HG02759 (cell line): ENCODE results near the gene FAF1.
"Not testable (repeated sequence)": the region's sequence is repeated elsewhere in the genome, so short reads cannot be mapped to it uniquely, and the experiment has no call there.

Experiments used
- ATAC-seq: cut with Tn5 transposase; IDR thresholded peaks from one replicate; pipeline ENCODE4 v1.9.1; 2021; ENCODE audit warnings: mild to moderate bottlenecking, moderate library complexity; ENCODE audit not compliant: unreplicated experiment

The FAF1 gene

GRCh38 chr1:50967416-50968157 lies 7.5 kb upstream of the FAF1 start:
- no peak for ATAC-seq

- no peak for ATAC-seq
These were observed 6.9 kb upstream of the FAF1 start for GRCh38 chr1:50966991-50967390.

- ATAC-seq = no peak
These were observed 4.8 kb upstream of the FAF1 start for GRCh38 chr1:50964863-50965262.

GRCh38 chr1:50959303-50959912 lies 659 bp downstream of the FAF1 start:
- ATAC-seq = no peak

- ATAC-seq = no peak
These were observed 5.0 kb downstream of the FAF1 start for GRCh38 chr1:50955116-50955515.

GRCh38 chr1:50952566-50952965 lies 7.5 kb downstream of the FAF1 start:
- not testable (repeated sequence) for ATAC-seq

GRCh38 chr1:50950396-50950795 lies 9.7 kb downstream of the FAF1 start:
- no peak for ATAC-seq

GRCh38 chr1:50949286-50949982 lies 10.6 kb downstream of the FAF1 start:
- no peak for ATAC-seq

- no peak for ATAC-seq
These were observed 17.7 kb downstream of the FAF1 start for GRCh38 chr1:50942334-50942733.

- ATAC-seq = no peak
These were observed 19.8 kb downstream of the FAF1 start for GRCh38 chr1:50940291-50940690.

GRCh38 chr1:50936321-50936720 lies 23.7 kb downstream of the FAF1 start:
- no peak for ATAC-seq

GRCh38 chr1:50935276-50935675 lies 24.8 kb downstream of the FAF1 start:
- not testable (repeated sequence) for ATAC-seq

GRCh38 chr1:50934838-50935237 lies 25.2 kb downstream of the FAF1 start:
- no peak for ATAC-seq

GRCh38 chr1:50933770-50934169 lies 26.3 kb downstream of the FAF1 start:
- not testable (repeated sequence) for ATAC-seq

- ATAC-seq = not testable (repeated sequence)
These were observed 28.0 kb downstream of the FAF1 start for GRCh38 chr1:50932043-50932442.

- ATAC-seq = no peak
These were observed 28.9 kb downstream of the FAF1 start for GRCh38 chr1:50930965-50931737.

- peak; percentile 85 for ATAC-seq
These were observed 29.9 kb downstream of the FAF1 start for GRCh38 chr1:50930193-50930592.

- no peak for ATAC-seq
These were observed 30.6 kb downstream of the FAF1 start for GRCh38 chr1:50929376-50929958.

GRCh38 chr1:50923564-50923963 lies 36.5 kb downstream of the FAF1 start:
- no peak for ATAC-seq

GRCh38 chr1:50921029-50921428 lies 39.0 kb downstream of the FAF1 start:
- no peak for ATAC-seq

GRCh38 chr1:50920409-50920808 lies 39.7 kb downstream of the FAF1 start:
- no peak for ATAC-seq
